Measurements from ENCODE around the gene HASPIN. TPM values are rescaled to one million over a fixed set of nuclear protein-coding genes. Genes with fewer than 3 reads are reported as not detected.

The HASPIN gene
- total RNA-seq, 1 donor from 2014 or later, result 2.3 TPM

GRCh38 chr17:3768341-3768740 lies 44.6 kb downstream of the HASPIN start:
- DNase-seq, result no peak

- peak; percentile 34 for DNase-seq
Measured at GRCh38 chr17:3768769-3769168, 45.1 kb downstream of the HASPIN start.

GRCh38 chr17:3770466-3770865 lies 46.8 kb downstream of the HASPIN start:
- no peak for DNase-seq

- no peak for DNase-seq
Measured at GRCh38 chr17:3771140-3771539, 47.4 kb downstream of the HASPIN start.

- DNase-seq, result no peak
Measured at GRCh38 chr17:3772764-3773163, 49.1 kb downstream of the HASPIN start.

GRCh38 chr17:3773511-3773910 lies 49.8 kb downstream of the HASPIN start:
- DNase-seq, result no peak

GRCh38 chr17:3773966-3774365 lies 50.3 kb downstream of the HASPIN start:
- no peak for DNase-seq

Other genes with a start within 250 kb of the HASPIN start
- gene ASPA, start 247.9 kb upstream of the HASPIN start, total RNA-seq, result 4.4 TPM
- gene TRPV3, start 166.1 kb upstream of the HASPIN start, total RNA-seq, result 1.8 TPM
- gene TRPV1, start 114.5 kb upstream of the HASPIN start, total RNA-seq, result 8.2 TPM
- gene SHPK, start 87.7 kb upstream of the HASPIN start, total RNA-seq, result 15.3 TPM
- gene CTNS, start 87.1 kb upstream of the HASPIN start, total RNA-seq, result 14.7 TPM
- 53.7 TPM for gene TAX1BP3, start 55.3 kb upstream of the HASPIN start, total RNA-seq
- gene EMC6, start 55.1 kb upstream of the HASPIN start, total RNA-seq, result 14.7 TPM
- 13.5 TPM for gene P2RX5, start 27.7 kb upstream of the HASPIN start, total RNA-seq
- 15.3 TPM for gene ITGAE, start 77.3 kb downstream of the HASPIN start, total RNA-seq
- gene NCBP3, start 122.3 kb downstream of the HASPIN start, total RNA-seq, result 31.7 TPM
- gene CAMKK1, start 169.2 kb downstream of the HASPIN start, total RNA-seq, result 6.1 TPM
- 2.3 TPM for gene P2RX1, start 192.6 kb downstream of the HASPIN start, total RNA-seq
- 16.8 TPM for gene ATP2A3, start 240.5 kb downstream of the HASPIN start, total RNA-seq

All from tongue (tissue), 2 donors.